Measurements from ENCODE around the gene RNPC3.

RNPC3 gene

GRCh38 chr1:103525607-103526507 lies at the start of gene RNPC3:
Gene RNPC3 (plus strand): TSS chr1:103525699. CDS start chr1:103526071, 372 bp downstream.
- H3K9me3 ChIP-seq (ENCODE audit: control insufficient read depth, low read length) = no peaks in the 10 kb centered on the region
- H3K9ac ChIP-seq (ENCODE audit: low read length) = peak within 1 kb of the TSS; percentile 96
- peak within 1 kb of the TSS; percentile 85 for H3K4me3 ChIP-seq (ENCODE audit: low read length)
- peak; percentile 96 for DNase-seq (ENCODE audit: low read depth)
- peaks cover 25% of the 10 kb centered on the region for H3K36me3 ChIP-seq (ENCODE audit: control insufficient read depth, insufficient read depth, low read length, severe bottlenecking)
- peaks cover 28% of the 10 kb centered on the region for H3K4me1 ChIP-seq (ENCODE audit: control insufficient read depth, insufficient read depth, low read length)
- H3K27me3 ChIP-seq (replicated peaks; ENCODE audit: control insufficient read depth, insufficient read depth, low read length) = no peaks in the 10 kb centered on the region

GRCh38 chr1:103477101-103477500 lies 48.4 kb upstream of the RNPC3 start:
- no peaks in the 10 kb centered on the region for H3K36me3 ChIP-seq (ENCODE audit: control insufficient read depth, insufficient read depth, low read length, severe bottlenecking)
- H3K27me3 ChIP-seq (replicated peaks; ENCODE audit: control insufficient read depth, insufficient read depth, low read length) = no peaks in the 10 kb centered on the region
- no peak for DNase-seq (ENCODE audit: low read depth)
- H3K9ac ChIP-seq (ENCODE audit: low read length) = no peak overlapping the region
- no peaks in the 10 kb centered on the region for H3K9me3 ChIP-seq (ENCODE audit: control insufficient read depth, low read length)
- no peaks in the 10 kb centered on the region for H3K4me1 ChIP-seq (ENCODE audit: control insufficient read depth, insufficient read depth, low read length)
- no peak overlapping the region for H3K4me3 ChIP-seq (ENCODE audit: low read length)

GRCh38 chr1:103489935-103490334 lies 35.6 kb upstream of the RNPC3 start:
- peaks cover 4% of the 10 kb centered on the region for H3K4me1 ChIP-seq (ENCODE audit: control insufficient read depth, insufficient read depth, low read length)
- H3K27me3 ChIP-seq (replicated peaks; ENCODE audit: control insufficient read depth, insufficient read depth, low read length) = no peaks in the 10 kb centered on the region
- no peak overlapping the region for H3K9ac ChIP-seq (ENCODE audit: low read length)
- DNase-seq (ENCODE audit: low read depth) = peak; percentile 30
- H3K9me3 ChIP-seq (ENCODE audit: control insufficient read depth, low read length) = no peaks in the 10 kb centered on the region
- H3K4me3 ChIP-seq (ENCODE audit: low read length) = no peak overlapping the region
- H3K36me3 ChIP-seq (ENCODE audit: control insufficient read depth, insufficient read depth, low read length, severe bottlenecking) = no peaks in the 10 kb centered on the region

GRCh38 chr1:103492003-103492625 lies 33.4 kb upstream of the RNPC3 start:
- H3K36me3 ChIP-seq (ENCODE audit: control insufficient read depth, insufficient read depth, low read length, severe bottlenecking) = no peaks in the 10 kb centered on the region
- H3K4me3 ChIP-seq (ENCODE audit: low read length) = no peak overlapping the region
- H3K9me3 ChIP-seq (ENCODE audit: control insufficient read depth, low read length) = no peaks in the 10 kb centered on the region
- no peaks in the 10 kb centered on the region for H3K27me3 ChIP-seq (replicated peaks; ENCODE audit: control insufficient read depth, insufficient read depth, low read length)
- H3K9ac ChIP-seq (ENCODE audit: low read length) = no peak overlapping the region
- DNase-seq (ENCODE audit: low read depth) = no peak
- H3K4me1 ChIP-seq (ENCODE audit: control insufficient read depth, insufficient read depth, low read length) = peaks cover 4% of the 10 kb centered on the region

- Histone ChIP-seq H3K9me3 (ENCODE audit: control insufficient read depth, low read length) (no peaks in the 10 kb centered on the region), H3K27me3 (replicated peaks; ENCODE audit: control insufficient read depth, insufficient read depth, low read length) (no peaks in the 10 kb centered on the region), H3K4me3 (ENCODE audit: low read length) (no peak overlapping the region), H3K4me1 (ENCODE audit: control insufficient read depth, insufficient read depth, low read length) (peaks cover 9% of the 10 kb centered on the region), H3K9ac (ENCODE audit: low read length) (no peak overlapping the region), H3K36me3 (ENCODE audit: control insufficient read depth, insufficient read depth, low read length, severe bottlenecking) (no peaks in the 10 kb centered on the region)
- DNase-seq (ENCODE audit: low read depth) = peak; percentile 63
These were observed 29.4 kb upstream of the RNPC3 start for GRCh38 chr1:103496014-103496635.

GRCh38 chr1:103497404-103497803 lies 28.1 kb upstream of the RNPC3 start:
- Histone ChIP-seq H3K4me3 (ENCODE audit: low read length) (no peak overlapping the region), H3K27me3 (replicated peaks; ENCODE audit: control insufficient read depth, insufficient read depth, low read length) (no peaks in the 10 kb centered on the region), H3K4me1 (ENCODE audit: control insufficient read depth, insufficient read depth, low read length) (peaks cover 5% of the 10 kb centered on the region), H3K9ac (ENCODE audit: low read length) (no peak overlapping the region), H3K9me3 (ENCODE audit: control insufficient read depth, low read length) (no peaks in the 10 kb centered on the region), H3K36me3 (ENCODE audit: control insufficient read depth, insufficient read depth, low read length, severe bottlenecking) (no peaks in the 10 kb centered on the region)
- no peak for DNase-seq (ENCODE audit: low read depth)

GRCh38 chr1:103509250-103509649 lies 16.2 kb upstream of the RNPC3 start:
- Histone ChIP-seq H3K9me3 (ENCODE audit: control insufficient read depth, low read length) (peaks cover 7% of the 10 kb centered on the region), H3K4me3 (ENCODE audit: low read length) (no peak overlapping the region), H3K4me1 (ENCODE audit: control insufficient read depth, insufficient read depth, low read length) (peaks cover 10% of the 10 kb centered on the region), H3K9ac (ENCODE audit: low read length) (no peak overlapping the region), H3K27me3 (replicated peaks; ENCODE audit: control insufficient read depth, insufficient read depth, low read length) (no peaks in the 10 kb centered on the region), H3K36me3 (ENCODE audit: control insufficient read depth, insufficient read depth, low read length, severe bottlenecking) (no peaks in the 10 kb centered on the region)
- no peak for DNase-seq (ENCODE audit: low read depth)

GRCh38 chr1:103513711-103514110 lies 11.8 kb upstream of the RNPC3 start:
- no peak for DNase-seq (ENCODE audit: low read depth)
- H3K4me3 ChIP-seq (ENCODE audit: low read length) = no peak overlapping the region
- H3K4me1 ChIP-seq (ENCODE audit: control insufficient read depth, insufficient read depth, low read length) = peaks cover 21% of the 10 kb centered on the region
- H3K9me3 ChIP-seq (ENCODE audit: control insufficient read depth, low read length) = peaks cover 7% of the 10 kb centered on the region
- no peaks in the 10 kb centered on the region for H3K36me3 ChIP-seq (ENCODE audit: control insufficient read depth, insufficient read depth, low read length, severe bottlenecking)
- H3K9ac ChIP-seq (ENCODE audit: low read length) = no peak overlapping the region
- H3K27me3 ChIP-seq (replicated peaks; ENCODE audit: control insufficient read depth, insufficient read depth, low read length) = no peaks in the 10 kb centered on the region

GRCh38 chr1:103514920-103515503 lies 10.5 kb upstream of the RNPC3 start:
- H3K36me3 ChIP-seq (ENCODE audit: control insufficient read depth, insufficient read depth, low read length, severe bottlenecking) = no peaks in the 10 kb centered on the region
- no peak overlapping the region for H3K9ac ChIP-seq (ENCODE audit: low read length)
- no peaks in the 10 kb centered on the region for H3K27me3 ChIP-seq (replicated peaks; ENCODE audit: control insufficient read depth, insufficient read depth, low read length)
- peaks cover 21% of the 10 kb centered on the region for H3K4me1 ChIP-seq (ENCODE audit: control insufficient read depth, insufficient read depth, low read length)
- peaks cover 7% of the 10 kb centered on the region for H3K9me3 ChIP-seq (ENCODE audit: control insufficient read depth, low read length)
- DNase-seq (ENCODE audit: low read depth) = peak; percentile 80
- H3K4me3 ChIP-seq (ENCODE audit: low read length) = no peak overlapping the region

GRCh38 chr1:103516283-103516682 lies 9.2 kb upstream of the RNPC3 start:
- DNase-seq (ENCODE audit: low read depth) = no peak
- Histone ChIP-seq H3K9me3 (ENCODE audit: control insufficient read depth, low read length) (peaks cover 5% of the 10 kb centered on the region), H3K36me3 (ENCODE audit: control insufficient read depth, insufficient read depth, low read length, severe bottlenecking) (no peaks in the 10 kb centered on the region), H3K27me3 (replicated peaks; ENCODE audit: control insufficient read depth, insufficient read depth, low read length) (no peaks in the 10 kb centered on the region), H3K9ac (ENCODE audit: low read length) (no peak overlapping the region), H3K4me1 (ENCODE audit: control insufficient read depth, insufficient read depth, low read length) (peaks cover 21% of the 10 kb centered on the region), H3K4me3 (ENCODE audit: low read length) (no peak overlapping the region)

- H3K36me3 ChIP-seq (ENCODE audit: control insufficient read depth, insufficient read depth, low read length, severe bottlenecking) = no peaks in the 10 kb centered on the region
- H3K9me3 ChIP-seq (ENCODE audit: control insufficient read depth, low read length) = peaks cover under 1% of the 10 kb centered on the region
- no peaks in the 10 kb centered on the region for H3K27me3 ChIP-seq (replicated peaks; ENCODE audit: control insufficient read depth, insufficient read depth, low read length)
- no peak for DNase-seq (ENCODE audit: low read depth)
- H3K9ac ChIP-seq (ENCODE audit: low read length) = no peak overlapping the region
- peaks cover 21% of the 10 kb centered on the region for H3K4me1 ChIP-seq (ENCODE audit: control insufficient read depth, insufficient read depth, low read length)
- no peak overlapping the region for H3K4me3 ChIP-seq (ENCODE audit: low read length)
These were observed 8.8 kb upstream of the RNPC3 start for GRCh38 chr1:103516693-103517092.
